HL-60 (cell line): ENCODE results near the gene NEGR1.

Experiments used
- DNase-seq, 2 experiments: peaks; one replicate each; pipeline ENCODE4 v3.0.0-alpha.2; 2010 to 2020; ENCODE audit warnings: low read depth in 1 of 2, low spot score in 1 of 2
- H3K27ac ChIP-seq: fragments of 250-450 bp; sonication (Bioruptor Pico); replicated peaks from 2 replicates; pipeline ENCODE4 v1.5.1; 2020; ENCODE audit warnings: mild to moderate bottlenecking, moderate library complexity
- H3K27me3 ChIP-seq: fragments of 250-450 bp; sonication (Bioruptor Pico); 2 replicates; pipeline ENCODE4 v1.5.1; 2021; ENCODE audit warnings: mild to moderate bottlenecking, moderate library complexity; ENCODE audit not compliant: insufficient read depth, poor library complexity, severe bottlenecking
- H3K4me3 ChIP-seq: replicated peaks from 2 replicates; pipeline ENCODE4 v1.5.1; 2011; ENCODE audit warnings: mild to moderate bottlenecking, control low read depth, low read length; ENCODE audit not compliant: insufficient read depth
- CTCF ChIP-seq: IDR thresholded peaks from one replicate; pipeline ENCODE4 v1.5.1; 2011; ENCODE audit warnings: low read length, control low read depth, inconsistent platforms; ENCODE audit not compliant: insufficient read depth
- GABPA ChIP-seq: IDR thresholded peaks from 2 replicates; pipeline ENCODE4 v1.6.1; 2012; ENCODE audit warnings: low read depth
- POLR2AphosphoS5 ChIP-seq: IDR thresholded peaks from 2 replicates; pipeline ENCODE4 v1.6.1; 2012; ENCODE audit warnings: low read depth
- REST ChIP-seq: IDR thresholded peaks from 2 replicates; pipeline ENCODE4 v1.6.1; 2012; ENCODE audit warnings: low read depth; ENCODE audit not compliant: insufficient replicate concordance
- SPI1 ChIP-seq: IDR thresholded peaks from 2 replicates; pipeline ENCODE4 v1.6.1; 2012; ENCODE audit warnings: low read depth, mild to moderate bottlenecking, borderline replicate concordance

NEGR1 gene

GRCh38 chr1:71414179-71414578, 868.2 kb downstream of the NEGR1 start:
- Histone ChIP-seq H3K27me3 (no peaks in the 10 kb centered on the region), H3K4me3 (no peak overlapping the region), H3K27ac (peak overlapping the region; percentile 46; the same call in 1 of the 2 replicates)
- DNase-seq, result peak; percentile 18 to 65
- no peak for TF ChIP-seq REST
- TF ChIP-seq CTCF, result no peak
- TF ChIP-seq SPI1, result peak; percentile 99
- TF ChIP-seq POLR2AphosphoS5, result peak; percentile 31; the same call in 1 of the 2 replicates
- peak; percentile 19; the same call in 1 of the 2 replicates for TF ChIP-seq GABPA

GRCh38 chr1:71413441-71414175, 868.7 kb downstream of the NEGR1 start:
- Histone ChIP-seq H3K27me3 (no peaks in the 10 kb centered on the region), H3K27ac (peak overlapping the region; percentile 46), H3K4me3 (no peak overlapping the region)
- DNase-seq, result peak in 1 of 2 experiments; percentile 20
- TF ChIP-seq POLR2AphosphoS5 (no peak), SPI1 (no peak), CTCF (no peak), GABPA (no peak), REST (no peak)

- H3K27me3 ChIP-seq, result no peaks in the 10 kb centered on the region
- no peak overlapping the region for H3K4me3 ChIP-seq
- H3K27ac ChIP-seq, result no peak overlapping the region
- no peak for DNase-seq
- TF ChIP-seq REST (no peak), POLR2AphosphoS5 (no peak), GABPA (no peak), CTCF (no peak), SPI1 (no peak)
Observed at GRCh38 chr1:71400050-71400449, 882.3 kb downstream of the NEGR1 start.
